Stomach (tissue), 4 donors: Measurements from ENCODE around the gene INSL6.

Experiments
- CTCF ChIP-seq, 7 experiments: fragments of 450-650 bp in 4 of 7; fragments of 200-600 bp in 3 of 7; sonication (generic) in 3 of 7; IDR thresholded peaks; one replicate each; pipeline ENCODE4 v1.5.1; 2016 to 2019; ENCODE audit warnings: antibody characterized with exemption in 7 of 7, control low read depth in 2 of 7, mild to moderate bottlenecking in 1 of 7
- POLR2AphosphoS5 ChIP-seq, 3 donors: sonication (generic); formaldehyde crosslinking; IDR thresholded peaks; one replicate each; pipeline ENCODE4 v1.6.1; 2016; ENCODE audit warnings: antibody characterized with exemption in 3 of 3

DNA sequence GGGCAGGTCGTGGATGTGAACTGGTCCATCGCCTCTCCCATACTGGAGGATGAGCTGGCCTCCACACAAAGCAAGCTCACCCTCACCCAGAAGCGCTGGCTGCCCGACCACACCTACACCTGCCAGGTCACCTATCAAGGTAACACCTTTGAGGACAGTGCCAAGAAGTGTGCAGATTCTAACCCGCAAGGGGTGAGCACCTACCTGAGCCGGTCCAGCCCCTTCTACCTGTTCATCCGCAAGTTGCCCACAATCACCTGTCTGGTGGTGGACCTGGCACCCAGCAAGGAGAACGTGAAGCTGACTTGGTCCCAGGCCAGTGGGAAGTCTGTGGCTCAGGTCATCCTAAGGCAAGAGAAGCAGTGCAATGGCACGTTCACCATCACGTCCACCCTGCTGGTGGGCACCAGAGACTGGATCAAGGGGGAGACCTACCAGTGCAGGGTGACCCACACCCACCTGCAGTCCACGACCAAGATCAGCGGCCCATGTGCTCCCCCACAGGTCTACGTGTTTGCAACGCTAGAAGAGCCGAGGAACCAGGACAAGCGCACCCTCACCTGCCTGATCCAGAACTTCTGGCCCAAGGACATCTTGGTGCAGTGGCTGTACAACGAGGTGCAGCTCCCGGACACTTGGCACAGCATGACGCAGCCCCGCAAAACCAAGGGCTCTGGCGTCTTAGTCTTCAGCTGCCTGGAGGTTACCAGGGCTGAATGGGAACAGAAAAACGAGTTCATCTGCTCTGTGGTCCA is 71.3 kb downstream of the INSL6 start:
- no peak for TF ChIP-seq CTCF (IDR thresholded peaks at IDR 0.05)
- TF ChIP-seq POLR2AphosphoS5 (IDR thresholded peaks at IDR 0.05): no peak
